ENCODE data around the gene LRRC38. TPM values are rescaled to one million over a fixed set of nuclear protein-coding genes. Genes with fewer than 3 reads are reported as not detected.

Gene LRRC38
- total and polyA plus RNA-seq, 2 donors (not counting 1 experiment from before 2014, with no cell fraction given), result not detected

GRCh38 chr1:13461977-13462376 is 51.8 kb downstream of the LRRC38 start:
- Histone ChIP-seq H3K4me3 (ENCODE audit: control extremely low read depth in 1 of 5, extremely low read depth in 1 of 5, insufficient read depth in 1 of 5, low read depth in 2 of 5, low read length in 4 of 5) (no peak overlapping the region), H3K27me3 (replicated peaks in 1 of 4; ENCODE audit: control extremely low read depth in 1 of 4, control insufficient read depth in 3 of 4, insufficient read depth in 4 of 4, low read length in 3 of 4) (no peaks in the 10 kb centered on the region), H3K4me2 (replicated peaks; ENCODE audit: low read depth, low read length, poor library complexity, severe bottlenecking) (no peak overlapping the region), H3K36me3 (replicated peaks in 1 of 2; ENCODE audit: control extremely low read depth in 1 of 2, control insufficient read depth in 1 of 2, extremely low read depth in 1 of 2, insufficient read depth in 2 of 2, low read length in 1 of 2) (no peaks in the 10 kb centered on the region), H4K20me1 (ENCODE audit: control insufficient read depth, insufficient read depth, low read length, poor library complexity, severe bottlenecking) (no peaks in the 10 kb centered on the region), H3K79me2 (ENCODE audit: control insufficient read depth, insufficient read depth, low read length) (no peaks in the 10 kb centered on the region), H3K4me1 (ENCODE audit: control insufficient read depth in 2 of 2, insufficient read depth in 2 of 2, low read length in 2 of 2) (no peaks in the 10 kb centered on the region), H3K9ac (ENCODE audit: low read length) (no peak overlapping the region), H2AFZ (ENCODE audit: insufficient read depth, low read depth, low read length, poor library complexity, severe bottlenecking) (no peak overlapping the region), H3K27ac (ENCODE audit: low read length in 2 of 2) (no peak overlapping the region), H3K9me3 (ENCODE audit: control extremely low read depth in 1 of 3, control insufficient read depth in 2 of 3, insufficient read depth in 1 of 3, low read length in 2 of 3) (no peaks in the 10 kb centered on the region)
- peaks cover 15% of the 10 kb centered on the region for H3K27me3 Mint-ChIP-seq
- 94% methylated on average over 1 of the region's 2 CpGs for WGBS (ENCODE audit: insufficient coverage)
- H3K27ac Mint-ChIP-seq, result no peak overlapping the region
- ATAC-seq (ENCODE audit: low read depth), result no peak
- CTCF ChIA-PET, result no interaction called here
- DNase-seq, result no peak
- H3K9me3 Mint-ChIP-seq (ENCODE audit: insufficient read depth), result no peaks in the 10 kb centered on the region
- H3K4me3 Mint-ChIP-seq, result no peak overlapping the region
- TF ChIP-seq CTCF (IDR thresholded peaks at IDR 0.05) (no peak), EZH2 (IDR thresholded peaks at IDR 0.05; ENCODE audit: borderline replicate concordance, insufficient read depth, low read depth, low read length, poor library complexity, severe bottlenecking) (no peak)
- H3K4me1 Mint-ChIP-seq, result no peaks in the 10 kb centered on the region
- intact Hi-C loops (cut with micrococcal nuclease), result no loop called here
- POLR2A ChIA-PET, result no interaction called here

- H2AFZ ChIP-seq (ENCODE audit: insufficient read depth, low read depth, low read length, poor library complexity, severe bottlenecking), result no peak overlapping the region
- no peaks in the 10 kb centered on the region for H3K4me1 ChIP-seq (ENCODE audit: control insufficient read depth in 2 of 2, insufficient read depth in 2 of 2, low read length in 2 of 2)
- H3K9me3 ChIP-seq (ENCODE audit: control extremely low read depth in 1 of 3, control insufficient read depth in 2 of 3, insufficient read depth in 1 of 3, low read length in 2 of 3), result no peaks in the 10 kb centered on the region
- ATAC-seq (ENCODE audit: low read depth) (no peak), DNase-seq (no peak)
- ChIA-PET POLR2A (no interaction called here), CTCF (no interaction called here)
- H3K79me2 ChIP-seq (ENCODE audit: control insufficient read depth, insufficient read depth, low read length), result no peaks in the 10 kb centered on the region
- Mint-ChIP-seq H3K4me3 (no peak overlapping the region), H3K27me3 (peaks cover 9% of the 10 kb centered on the region), H3K27ac (no peak overlapping the region), H3K4me1 (no peaks in the 10 kb centered on the region), H3K9me3 (ENCODE audit: insufficient read depth) (no peaks in the 10 kb centered on the region)
- H3K27me3 ChIP-seq (replicated peaks in 1 of 4; ENCODE audit: control extremely low read depth in 1 of 4, control insufficient read depth in 3 of 4, insufficient read depth in 4 of 4, low read length in 3 of 4), result no peaks in the 10 kb centered on the region
- no peak overlapping the region for H3K9ac ChIP-seq (ENCODE audit: low read length)
- no peak overlapping the region for H3K4me3 ChIP-seq (ENCODE audit: control extremely low read depth in 1 of 5, extremely low read depth in 1 of 5, insufficient read depth in 1 of 5, low read depth in 2 of 5, low read length in 4 of 5)
- no peak overlapping the region for H3K27ac ChIP-seq (ENCODE audit: low read length in 2 of 2)
- no peaks in the 10 kb centered on the region for H3K36me3 ChIP-seq (replicated peaks in 1 of 2; ENCODE audit: control extremely low read depth in 1 of 2, control insufficient read depth in 1 of 2, extremely low read depth in 1 of 2, insufficient read depth in 2 of 2, low read length in 1 of 2)
- no peak overlapping the region for H3K4me2 ChIP-seq (replicated peaks; ENCODE audit: low read depth, low read length, poor library complexity, severe bottlenecking)
- no peaks in the 10 kb centered on the region for H4K20me1 ChIP-seq (ENCODE audit: control insufficient read depth, insufficient read depth, low read length, poor library complexity, severe bottlenecking)
- no peak for TF ChIP-seq EZH2 (IDR thresholded peaks at IDR 0.05; ENCODE audit: borderline replicate concordance, insufficient read depth, low read depth, low read length, poor library complexity, severe bottlenecking)
- no peak for TF ChIP-seq CTCF (IDR thresholded peaks at IDR 0.05)
- intact Hi-C loops (cut with micrococcal nuclease), result no loop called here
- 75% methylated on average over 15 of the region's 15 CpGs for WGBS (ENCODE audit: insufficient coverage)
Measured at GRCh38 chr1:13456904-13457532, 56.8 kb downstream of the LRRC38 start.

Measured in B cell (primary cell).